Activated T-cell treated with anti-CD3 and anti-CD28 coated beads, Interleukin-2, amount 50 U/mL, for 48 hours (primary cell): Measurements from ENCODE around the gene PRSS36.
A peak's percentile ranks its signal among the peaks of the same experiment; 100 is the strongest.
"Not testable (repeated sequence)": the region's sequence is repeated elsewhere in the genome, so short reads cannot be mapped to it uniquely, and the experiment has no call there.

Experiments
- DNase-seq, 2 experiments: peaks; one replicate each; pipeline ENCODE4 v3.0.0-alpha.2; 2020

PRSS36 gene

DNA sequence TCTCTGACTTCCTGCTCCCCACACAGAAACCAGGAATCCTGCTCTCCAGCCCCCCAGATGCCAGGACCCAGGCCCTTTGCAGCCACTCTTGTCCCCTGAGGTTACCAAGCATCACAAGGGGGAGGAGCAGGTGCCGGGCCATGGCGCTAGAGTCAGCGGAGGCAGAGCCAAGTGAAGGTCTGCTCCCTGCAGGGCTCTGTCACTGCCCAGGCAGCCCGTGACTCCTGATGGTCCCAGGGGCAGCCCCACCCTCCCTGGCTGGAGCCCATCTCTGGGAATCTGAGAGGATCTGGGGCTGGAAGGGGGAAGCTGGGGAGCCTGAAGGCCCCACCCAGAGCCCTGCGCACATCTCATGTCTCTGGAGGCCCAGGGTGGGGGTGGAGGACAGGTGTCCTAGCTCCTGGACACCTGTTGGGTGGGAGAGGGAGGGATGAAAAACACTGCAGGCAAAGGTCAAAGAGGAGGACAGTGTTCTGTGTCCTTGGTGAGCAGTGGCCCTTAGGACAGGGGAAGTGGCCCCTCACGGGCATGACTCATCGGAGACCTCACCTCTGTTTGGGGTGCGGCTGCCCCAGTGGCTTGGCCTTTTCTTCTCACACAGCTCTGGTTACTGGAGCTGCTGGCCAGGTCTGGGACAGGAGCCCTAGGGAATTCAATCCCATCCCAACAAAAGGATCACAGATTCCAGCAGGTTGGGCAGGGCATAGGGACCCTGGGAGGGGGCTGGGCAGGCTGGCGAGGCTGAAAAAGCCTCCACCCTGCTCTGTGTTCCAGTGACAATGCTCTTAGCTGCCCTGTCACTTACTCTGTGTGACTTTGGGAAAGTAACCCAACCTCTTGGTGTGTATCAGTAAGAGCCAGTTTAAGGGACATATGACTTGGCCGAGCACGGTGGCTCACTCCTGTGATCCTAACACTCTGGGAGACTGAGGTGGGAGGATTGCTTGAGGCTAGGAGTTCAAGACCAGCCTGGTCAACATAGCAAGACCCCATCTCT is at the start of gene PRSS36:
Gene PRSS36 (minus strand): TSS at position 173 of the 997 bp plus-strand sequence. CDS start 31 bp downstream, at position 142.
- no peak for DNase-seq

DNA sequence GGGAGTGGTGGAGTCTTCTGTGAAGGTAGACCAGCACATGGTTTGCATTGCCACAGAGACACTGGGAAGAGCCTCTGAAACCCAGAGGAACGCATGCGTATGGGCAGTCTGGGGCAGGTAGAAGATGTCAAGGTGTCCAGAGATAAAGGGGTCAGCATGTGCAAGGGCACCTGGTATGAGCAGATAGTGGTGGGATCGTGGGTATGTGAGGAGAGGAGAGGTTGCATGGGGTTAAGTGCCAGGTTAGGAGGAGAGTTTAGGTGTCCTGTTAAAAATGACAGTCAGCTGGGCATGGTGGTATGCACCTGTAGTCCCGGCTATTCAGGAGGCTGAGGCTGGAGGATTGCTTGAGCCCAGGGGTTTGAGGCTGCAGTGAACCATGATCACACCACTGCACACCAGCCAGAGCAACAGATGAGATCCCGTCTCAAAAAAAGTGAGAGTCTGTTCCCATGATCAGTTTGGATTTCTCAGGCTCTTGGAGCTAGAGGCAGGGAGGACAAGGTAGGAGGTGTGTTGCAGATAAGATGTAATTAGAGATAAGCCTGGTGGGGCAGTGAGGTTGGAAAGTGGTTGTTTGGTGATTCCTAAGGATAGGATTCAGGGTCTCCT is 49.7 kb upstream of the PRSS36 start:
- DNase-seq: no peak

DNA sequence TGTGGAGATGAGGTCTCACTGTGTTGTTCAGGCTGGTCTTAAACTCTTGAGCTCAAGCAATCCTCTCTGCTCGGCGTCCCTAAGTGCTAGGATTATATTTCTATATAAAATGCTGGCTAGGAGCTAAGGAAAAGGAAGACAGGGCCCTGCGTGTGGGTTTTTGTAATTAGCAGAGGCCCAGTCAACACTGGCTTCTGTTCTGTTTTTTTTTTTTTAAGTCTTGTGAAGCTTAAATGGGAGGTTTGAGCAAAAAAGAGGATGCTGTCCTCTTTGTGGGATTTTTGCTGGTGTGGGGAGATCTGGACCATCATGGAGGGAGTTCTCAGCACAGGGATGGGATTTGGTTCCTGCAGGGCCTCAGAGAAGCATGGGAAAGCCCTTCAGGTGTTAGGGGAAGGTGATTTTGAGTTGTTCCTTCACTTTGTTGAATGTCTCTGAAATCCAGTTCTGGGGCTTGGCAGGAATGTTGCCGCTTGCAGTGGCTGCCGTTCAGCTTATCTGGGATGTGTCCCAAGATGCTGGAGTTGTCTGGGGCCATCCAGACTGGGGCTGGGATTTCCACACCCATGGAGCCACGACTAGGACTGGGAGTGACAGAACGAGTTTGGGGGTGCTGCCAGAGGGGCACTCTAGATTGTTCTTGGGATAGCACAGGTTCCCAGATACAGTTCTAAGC is 48.5 kb upstream of the PRSS36 start:
- peak in 1 of 2 experiments; percentile 54 for DNase-seq

DNA sequence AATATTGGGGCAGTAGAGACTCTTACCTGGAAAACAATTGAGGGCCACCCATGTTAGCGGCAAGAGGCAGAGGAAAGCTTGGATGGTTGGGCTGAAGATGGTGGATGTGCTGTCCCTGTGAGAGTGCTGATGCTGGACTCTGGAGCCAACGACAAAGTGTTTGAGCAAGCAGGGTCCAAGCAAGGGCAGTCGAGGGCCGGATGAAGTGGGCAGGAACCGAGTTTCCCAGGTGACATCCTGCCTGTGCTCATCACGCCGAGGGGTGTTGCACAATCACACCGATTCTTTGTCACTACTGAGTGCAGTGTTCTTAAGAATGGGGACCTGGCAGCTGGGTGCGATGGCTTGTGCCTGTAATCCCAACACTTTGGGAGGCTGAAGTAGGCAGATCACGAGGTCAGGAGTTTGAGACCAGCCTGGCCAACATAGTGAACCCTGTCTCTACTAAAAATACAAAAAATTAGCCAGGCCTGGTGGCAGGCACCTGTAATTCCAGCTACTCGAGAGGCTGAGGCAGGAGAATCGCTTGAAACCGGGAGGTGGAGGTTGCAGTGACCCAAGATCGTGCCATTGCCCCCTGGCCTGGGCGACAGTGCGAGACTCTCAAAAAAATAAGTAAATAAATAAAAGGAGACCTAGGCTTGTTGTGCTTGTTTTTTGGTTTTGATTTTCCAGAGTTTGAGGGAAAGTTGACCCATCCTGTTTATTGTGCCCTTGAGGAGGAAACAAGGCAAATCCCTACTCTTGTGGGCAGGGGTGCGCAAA is 46.6 kb upstream of the PRSS36 start:
- DNase-seq: peak in 1 of 2 experiments; percentile 50

DNA sequence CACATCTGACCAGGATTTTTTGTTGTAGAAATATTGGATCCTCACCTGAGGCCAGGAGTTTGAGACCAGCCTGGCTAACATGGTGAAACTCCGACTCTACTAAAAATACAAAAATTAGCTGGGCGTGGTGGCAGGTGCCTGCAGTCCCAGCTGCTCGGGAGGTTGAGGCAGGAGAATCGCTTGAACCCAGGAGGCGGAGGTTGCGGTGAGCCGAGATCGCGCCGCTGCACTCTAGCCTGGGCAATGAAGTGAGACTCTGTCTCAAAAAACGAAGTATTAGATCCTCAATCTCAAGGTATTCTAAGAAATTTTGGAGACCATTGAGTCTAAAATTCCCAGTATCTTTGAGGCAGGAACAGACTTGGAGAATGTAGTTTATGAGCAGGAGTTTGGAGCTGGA is 46.0 kb upstream of the PRSS36 start:
- DNase-seq: not testable (repeated sequence)

DNA sequence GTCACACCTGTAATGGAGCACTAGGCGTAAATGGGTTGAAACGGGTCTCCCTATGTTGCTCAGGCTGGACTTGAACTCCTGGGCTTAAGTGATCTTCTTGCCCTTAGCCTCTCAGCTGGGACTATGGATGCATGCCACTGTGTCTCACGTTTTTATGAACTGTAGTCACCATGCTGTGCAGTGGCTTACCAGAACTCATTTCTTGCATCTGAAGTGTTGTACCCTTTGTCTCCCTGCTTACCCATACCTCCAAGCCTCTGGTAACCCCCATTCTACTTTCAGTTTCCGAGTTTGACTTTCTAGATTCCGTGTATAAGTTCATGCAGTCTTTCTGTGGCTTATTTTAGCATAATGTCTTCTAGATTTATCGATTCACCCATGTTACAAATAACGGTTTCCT is 45.0 kb upstream of the PRSS36 start:
- DNase-seq: no peak

DNA sequence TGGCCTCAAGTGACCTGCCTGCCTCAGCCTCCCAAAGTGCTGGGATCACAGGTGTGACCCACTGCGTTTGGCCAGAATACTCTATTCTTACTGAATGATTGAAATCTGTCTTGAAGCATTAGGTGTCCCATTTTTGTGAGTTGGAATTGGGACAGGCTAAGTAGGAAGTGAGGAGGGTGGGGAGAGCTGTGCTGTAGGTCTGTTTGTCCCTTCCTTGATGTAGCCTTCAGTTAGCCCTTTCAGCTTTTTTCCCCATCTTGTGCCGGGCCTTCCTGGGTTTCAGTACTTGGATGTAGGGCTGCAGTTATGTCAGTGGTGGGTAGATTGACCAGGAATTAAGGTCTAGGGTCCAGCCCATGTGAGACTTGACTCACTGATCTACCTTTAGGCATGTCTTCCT is 44.0 kb upstream of the PRSS36 start:
- no peak for DNase-seq

DNA sequence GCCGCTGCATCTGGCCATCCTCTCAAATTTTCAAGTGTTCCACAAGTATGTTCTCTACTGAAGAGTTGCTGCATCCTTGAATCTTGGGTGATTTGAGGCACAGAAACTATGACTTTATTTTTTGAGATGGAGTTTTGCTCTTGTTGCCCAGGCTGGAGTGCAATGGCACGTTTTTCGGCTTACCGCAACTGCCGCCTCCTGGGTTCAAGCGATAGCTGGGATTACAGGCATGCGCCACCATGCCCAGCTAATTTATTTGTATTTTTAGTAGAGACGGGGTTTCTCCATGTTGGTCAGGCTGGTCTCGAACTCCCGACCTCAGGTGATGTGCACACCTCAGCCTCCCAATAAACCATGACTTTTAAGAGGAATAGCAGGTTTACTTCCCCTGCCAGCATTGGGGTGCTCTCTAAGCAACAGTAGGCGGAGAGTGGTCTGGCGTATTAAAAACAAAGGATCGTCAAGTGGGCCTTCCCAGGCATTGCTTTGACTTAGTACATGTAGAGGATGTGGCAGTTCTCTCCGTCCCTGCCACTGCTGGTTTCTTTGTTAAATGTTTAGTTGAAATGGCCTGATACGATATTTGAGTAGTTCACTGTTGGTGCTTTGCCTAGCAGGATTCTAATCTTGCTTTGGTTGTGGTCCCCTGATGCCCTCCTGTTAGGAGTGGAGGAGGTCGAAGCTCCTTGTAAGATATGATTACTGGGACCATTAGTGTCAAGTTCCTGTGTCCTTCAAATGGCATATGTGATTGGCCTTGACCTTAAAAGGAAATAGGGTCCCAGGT is 43.2 kb upstream of the PRSS36 start:
- DNase-seq: no peak

DNA sequence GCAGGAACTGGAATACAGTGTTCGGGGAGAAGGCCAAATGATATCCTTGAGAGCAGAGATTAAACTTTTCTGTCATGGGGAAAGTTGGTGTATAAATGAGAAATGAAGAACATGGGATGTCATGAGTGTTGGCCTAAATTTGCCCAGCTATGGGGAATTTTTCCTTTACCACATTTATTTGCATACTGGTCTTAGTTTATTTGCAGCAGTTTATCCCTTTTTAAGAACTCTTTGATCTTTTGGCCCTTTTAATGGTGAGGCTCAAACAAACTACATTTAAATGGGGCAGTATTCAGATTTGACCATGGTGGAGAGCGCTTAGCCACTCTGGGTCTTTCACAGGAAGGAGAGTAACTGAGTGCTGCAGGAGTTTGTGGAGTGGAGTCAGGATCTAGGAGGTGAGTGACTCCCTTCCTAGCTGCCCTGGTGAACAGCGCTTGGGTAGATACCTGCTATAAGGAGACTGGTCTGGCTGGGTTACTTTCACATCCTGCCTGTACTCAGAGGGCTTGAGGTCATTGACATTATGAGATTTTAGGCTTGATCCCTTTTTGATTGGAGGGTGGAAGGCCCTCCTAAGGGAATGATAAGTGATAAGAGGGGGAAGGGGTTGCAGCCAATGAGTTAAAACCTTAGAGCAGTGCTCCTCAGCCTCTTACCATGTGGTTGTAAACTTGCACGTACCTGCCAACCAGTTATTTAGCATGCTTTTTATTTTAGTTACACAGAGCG is 42.0 kb upstream of the PRSS36 start:
- no peak for DNase-seq

DNA sequence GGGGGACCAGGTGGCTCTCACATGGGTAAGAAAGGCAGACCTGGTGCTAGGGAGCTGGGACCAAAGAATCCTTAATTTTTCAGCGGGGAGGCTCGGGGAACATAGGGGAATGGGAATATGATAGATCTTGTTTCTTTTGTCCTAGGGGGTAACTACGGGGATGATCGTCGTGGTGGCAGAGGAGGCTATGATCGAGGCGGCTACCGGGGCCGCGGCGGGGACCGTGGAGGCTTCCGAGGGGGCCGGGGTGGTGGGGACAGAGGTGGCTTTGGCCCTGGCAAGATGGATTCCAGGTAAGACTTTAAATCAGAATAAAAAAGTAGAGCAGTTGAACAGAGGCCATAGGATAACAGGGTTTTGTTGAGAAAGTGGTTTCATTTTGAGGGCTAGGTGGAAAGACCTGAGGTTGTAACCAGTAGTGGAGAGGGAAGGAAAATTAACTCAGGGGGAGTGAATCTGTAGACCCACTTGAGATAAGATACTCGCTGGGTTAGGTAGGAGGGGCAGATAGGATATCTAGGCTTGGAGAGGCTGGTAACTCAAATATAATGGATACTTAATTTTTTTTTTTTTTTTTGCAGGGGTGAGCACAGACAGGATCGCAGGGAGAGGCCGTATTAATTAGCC is 41.1 kb upstream of the PRSS36 start:
- no peak for DNase-seq

DNA sequence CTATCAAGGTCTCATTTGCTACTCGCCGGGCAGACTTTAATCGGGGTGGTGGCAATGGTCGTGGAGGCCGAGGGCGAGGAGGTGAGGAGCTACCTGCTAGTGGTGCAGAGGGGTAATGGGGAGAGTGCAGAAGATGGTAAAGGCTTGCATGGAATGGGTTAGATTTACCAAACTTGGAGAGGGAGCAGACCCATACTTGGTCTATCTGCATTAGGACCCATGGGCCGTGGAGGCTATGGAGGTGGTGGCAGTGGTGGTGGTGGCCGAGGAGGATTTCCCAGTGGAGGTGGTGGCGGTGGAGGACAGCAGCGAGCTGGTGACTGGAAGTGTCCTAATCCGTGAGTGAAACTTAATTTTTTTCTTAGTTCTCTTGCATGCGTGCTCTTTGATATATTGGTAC is 40.2 kb upstream of the PRSS36 start:
- DNase-seq: no peak

DNA sequence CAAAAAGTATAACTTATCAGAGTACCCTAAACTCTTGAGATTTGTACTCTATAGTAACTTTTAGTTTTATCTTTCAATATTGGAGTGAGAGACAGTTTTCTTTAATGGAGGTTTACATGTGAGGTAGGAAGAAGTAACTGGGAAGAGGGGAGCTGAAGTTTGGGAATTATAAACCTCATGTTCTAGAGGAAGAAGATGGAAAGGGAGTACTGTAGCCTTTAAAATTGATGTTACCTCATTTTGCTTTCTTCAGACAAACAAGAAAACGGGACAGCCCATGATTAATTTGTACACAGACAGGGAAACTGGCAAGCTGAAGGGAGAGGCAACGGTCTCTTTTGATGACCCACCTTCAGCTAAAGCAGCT is 39.5 kb upstream of the PRSS36 start:
- DNase-seq: no peak

DNA sequence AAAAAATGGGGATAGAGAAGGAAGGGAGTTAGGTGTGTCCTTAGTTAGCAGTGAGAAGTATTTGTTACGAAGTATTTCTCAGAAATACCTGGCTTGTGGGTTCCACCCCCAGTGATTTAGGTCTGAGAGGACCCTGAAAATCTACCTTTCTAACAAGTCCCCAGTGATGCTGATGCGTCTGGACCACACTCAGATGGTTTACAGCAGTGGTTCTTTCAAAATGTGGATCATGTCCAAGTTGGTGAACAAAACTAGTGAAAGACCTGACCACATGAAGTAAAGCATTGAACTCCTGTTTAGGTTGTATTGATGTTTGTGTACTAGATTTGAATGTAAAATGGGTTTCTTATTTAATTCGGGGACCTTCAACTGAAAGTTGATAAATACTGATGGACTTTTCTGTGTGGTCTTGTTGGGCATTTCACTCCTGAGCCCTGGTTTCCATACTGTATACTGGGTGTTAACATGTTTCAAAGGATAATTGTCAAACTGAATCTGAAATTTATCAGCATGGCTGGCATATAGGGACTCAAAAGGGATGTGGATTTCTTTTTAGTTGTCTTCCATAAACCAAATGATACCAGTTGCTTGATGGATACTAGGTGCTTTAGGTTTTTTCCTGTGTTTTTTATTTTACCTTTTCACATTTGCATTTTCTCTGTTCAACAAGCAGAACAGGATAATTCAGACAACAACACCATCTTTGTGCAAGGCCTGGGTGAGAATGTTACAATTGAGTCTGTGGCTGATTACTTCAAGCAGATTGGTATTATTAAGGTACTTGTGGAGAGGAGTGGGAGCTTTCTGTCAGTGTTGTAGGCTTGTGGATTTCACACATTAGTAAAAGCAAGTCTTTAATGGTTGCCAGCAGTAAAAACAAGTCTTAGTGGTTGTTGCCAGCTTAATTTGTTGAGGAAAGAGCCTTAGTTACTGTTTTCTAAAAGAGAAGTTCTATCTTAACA is 38.9 kb upstream of the PRSS36 start:
- no peak for DNase-seq

DNA sequence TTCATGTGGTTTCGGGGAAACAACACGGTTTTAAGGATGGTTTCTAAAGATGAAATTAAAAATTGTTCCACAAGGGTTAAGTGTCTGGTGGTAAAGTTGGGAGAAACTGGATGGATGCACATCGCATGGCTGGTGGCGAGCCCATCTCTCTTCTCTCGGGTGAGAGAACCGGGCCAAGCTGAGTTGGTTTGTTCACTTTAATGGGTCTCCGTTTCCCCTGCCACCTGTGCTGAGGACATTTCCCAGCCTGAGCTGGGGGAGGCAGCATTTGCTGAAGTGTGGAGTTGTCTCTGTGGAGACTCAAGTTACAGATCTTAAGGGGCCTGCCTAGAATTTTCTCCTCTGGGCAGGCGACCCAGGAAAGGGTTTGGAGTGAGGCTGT is 37.9 kb upstream of the PRSS36 start:
- no peak for DNase-seq

DNA sequence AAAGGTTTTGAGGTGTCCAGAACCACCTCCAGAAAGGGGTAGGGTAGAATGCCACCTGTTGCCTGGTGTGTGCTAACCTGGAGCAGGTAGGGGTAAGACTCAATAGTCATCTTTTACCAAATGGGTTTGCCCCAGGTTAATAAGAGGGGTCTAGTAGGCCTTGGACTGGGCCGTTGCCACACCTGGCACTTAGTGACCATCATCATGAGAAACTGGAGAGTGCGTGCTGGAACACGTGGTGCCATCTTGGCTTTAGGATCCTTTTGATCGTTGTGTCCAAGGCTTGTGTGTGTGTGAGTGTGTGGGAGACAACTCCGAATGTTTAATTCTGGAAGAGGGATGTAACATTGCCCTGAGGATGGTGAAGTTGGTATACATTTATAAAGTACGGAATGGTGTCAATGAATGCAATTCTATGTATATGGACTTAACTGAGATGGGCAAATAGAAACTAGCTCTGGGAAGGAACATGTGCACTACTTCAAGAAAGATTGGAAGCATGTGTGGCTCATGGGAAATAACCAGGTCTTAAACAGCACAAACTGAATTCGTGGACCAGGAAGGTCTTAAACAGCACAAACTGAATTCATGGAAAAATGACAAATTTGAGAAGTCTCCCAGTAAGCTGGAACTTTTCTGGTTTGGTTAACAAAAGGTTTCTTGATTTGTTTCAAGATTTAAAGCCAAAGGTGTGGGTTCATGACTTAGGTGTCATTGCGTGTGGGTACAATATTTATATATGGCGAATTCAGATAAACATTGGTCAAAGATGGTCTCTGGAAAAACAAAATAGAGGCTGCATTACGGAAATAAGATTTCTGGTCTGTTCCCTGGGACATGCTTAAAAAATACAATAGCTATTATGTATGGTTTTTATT is 37.3 kb upstream of the PRSS36 start:
- no peak for DNase-seq

DNA sequence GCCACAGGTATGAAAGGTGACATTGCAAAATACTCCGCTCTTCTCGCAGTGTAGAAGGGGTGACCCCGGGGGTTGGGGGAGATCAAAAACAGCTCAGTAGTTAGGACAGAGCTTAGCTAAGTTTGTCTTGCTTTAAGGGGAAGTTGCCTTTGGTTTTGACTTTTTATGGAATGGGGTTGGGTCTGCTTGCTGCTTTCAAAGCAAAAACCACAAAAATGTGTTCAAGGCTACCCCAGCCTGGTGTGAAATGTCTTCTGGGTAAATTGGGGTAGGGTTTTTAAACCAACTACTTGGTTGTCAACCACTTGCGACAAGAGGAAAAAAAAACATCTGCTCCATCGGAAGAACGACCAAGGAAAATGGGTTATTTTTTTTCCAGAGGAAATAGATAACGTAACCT is 36.3 kb upstream of the PRSS36 start:
- no peak for DNase-seq

DNA sequence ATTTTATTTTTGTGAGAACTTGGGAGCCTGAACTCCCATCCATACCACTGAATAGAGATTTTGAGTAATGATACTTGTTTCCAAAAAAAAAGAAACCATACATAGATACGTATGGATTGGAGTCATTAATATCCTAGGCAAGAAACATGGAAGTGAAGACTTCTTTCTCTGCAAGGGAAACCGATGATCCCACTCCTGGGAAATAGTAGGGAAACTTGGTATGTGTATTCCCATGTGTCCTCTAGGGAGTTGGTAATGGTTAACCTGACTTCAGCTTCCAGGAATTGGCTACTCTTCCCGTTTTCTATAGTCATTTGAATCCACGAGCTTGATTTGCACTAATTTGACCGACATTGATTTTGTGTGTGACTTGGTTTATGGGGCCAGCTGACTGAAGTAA is 35.5 kb upstream of the PRSS36 start:
- DNase-seq: no peak

DNA sequence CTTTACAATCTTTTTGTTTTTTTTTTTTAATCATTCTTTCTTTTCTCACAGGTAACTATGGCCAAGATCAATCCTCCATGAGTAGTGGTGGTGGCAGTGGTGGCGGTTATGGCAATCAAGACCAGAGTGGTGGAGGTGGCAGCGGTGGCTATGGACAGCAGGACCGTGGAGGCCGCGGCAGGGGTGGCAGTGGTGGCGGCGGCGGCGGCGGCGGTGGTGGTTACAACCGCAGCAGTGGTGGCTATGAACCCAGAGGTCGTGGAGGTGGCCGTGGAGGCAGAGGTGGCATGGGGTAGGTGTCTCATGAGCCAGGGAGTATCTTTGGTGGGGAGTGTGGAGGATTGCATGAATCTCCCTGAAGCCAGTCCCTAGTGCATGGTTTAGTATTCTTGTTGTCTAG is 35.0 kb upstream of the PRSS36 start:
- DNase-seq: no peak
